ENCODE measurements around the gene NFATC3. TPM values are rescaled to one million over a fixed set of nuclear protein-coding genes. Genes with fewer than 3 reads are reported as not detected.

The NFATC3 gene
- total RNA-seq, 1 experiment from 2014 or later, result 33.0 TPM

DNA sequence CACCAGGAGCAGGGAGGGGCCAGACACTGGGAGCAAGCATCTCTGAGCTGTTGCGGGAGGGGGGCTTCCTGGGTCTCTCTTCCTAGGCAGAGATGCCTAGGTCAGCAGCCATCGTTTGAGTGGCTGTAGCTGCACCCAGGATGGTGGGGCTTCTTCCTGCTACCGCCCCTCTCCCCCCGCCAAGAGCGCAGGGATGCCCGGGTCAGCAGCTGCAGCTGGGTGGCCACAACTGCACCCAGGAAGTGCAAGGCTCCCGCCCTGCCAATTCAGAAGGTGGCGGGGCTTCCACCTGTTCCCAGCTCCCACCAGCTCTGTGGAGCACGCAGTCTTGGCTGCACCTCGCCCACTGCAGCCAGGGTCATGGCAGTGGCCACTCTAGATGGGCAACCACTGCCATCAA, 103.0 kb downstream of the NFATC3 start:
- H3K4ac ChIP-seq (ENCODE audit: low read depth, low read length), result no peak overlapping the region
- H3K79me2 ChIP-seq (ENCODE audit: insufficient read depth, low read length), result no peaks in the 10 kb centered on the region
- no peak overlapping the region for H2BK12ac ChIP-seq (ENCODE audit: insufficient read length, low read depth, low read length)
- no peak overlapping the region for H2AK5ac ChIP-seq (ENCODE audit: insufficient read length, low read length)
- H4K91ac ChIP-seq (ENCODE audit: insufficient read length, low read depth, low read length), result no peak overlapping the region
- H3K56ac ChIP-seq (ENCODE audit: insufficient read length, low read depth, low read length), result no peak overlapping the region
- no peaks in the 10 kb centered on the region for H3K9me3 ChIP-seq (ENCODE audit: control insufficient read depth, low read depth, low read length)
- no peak overlapping the region for H3K4me2 ChIP-seq (ENCODE audit: insufficient read depth, insufficient read length, low read length)
- TF ChIP-seq, protein P1, sequence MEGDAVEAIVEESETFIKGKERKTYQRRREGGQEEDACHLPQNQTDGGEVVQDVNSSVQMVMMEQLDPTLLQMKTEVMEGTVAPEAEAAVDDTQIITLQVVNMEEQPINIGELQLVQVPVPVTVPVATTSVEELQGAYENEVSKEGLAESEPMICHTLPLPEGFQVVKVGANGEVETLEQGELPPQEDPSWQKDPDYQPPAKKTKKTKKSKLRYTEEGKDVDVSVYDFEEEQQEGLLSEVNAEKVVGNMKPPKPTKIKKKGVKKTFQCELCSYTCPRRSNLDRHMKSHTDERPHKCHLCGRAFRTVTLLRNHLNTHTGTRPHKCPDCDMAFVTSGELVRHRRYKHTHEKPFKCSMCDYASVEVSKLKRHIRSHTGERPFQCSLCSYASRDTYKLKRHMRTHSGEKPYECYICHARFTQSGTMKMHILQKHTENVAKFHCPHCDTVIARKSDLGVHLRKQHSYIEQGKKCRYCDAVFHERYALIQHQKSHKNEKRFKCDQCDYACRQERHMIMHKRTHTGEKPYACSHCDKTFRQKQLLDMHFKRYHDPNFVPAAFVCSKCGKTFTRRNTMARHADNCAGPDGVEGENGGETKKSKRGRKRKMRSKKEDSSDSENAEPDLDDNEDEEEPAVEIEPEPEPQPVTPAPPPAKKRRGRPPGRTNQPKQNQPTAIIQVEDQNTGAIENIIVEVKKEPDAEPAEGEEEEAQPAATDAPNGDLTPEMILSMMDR (conservative IDR thresholded peaks at IDR 0.05), result no peak
- peaks cover 41 to 47% (median 46%) of the 10 kb centered on the region in 3 experiments for H3K36me3 Mint-ChIP-seq (ENCODE audit: insufficient read depth in 1 of 3, low read depth in 3 of 3)
- H3K27me3 ChIP-seq (ENCODE audit: insufficient read depth, low read length), result no peaks in the 10 kb centered on the region
- no peak overlapping the region for H2BK5ac ChIP-seq (ENCODE audit: insufficient read length, low read length)
- H3K27ac Mint-ChIP-seq, result no peak overlapping the region
- no peaks in the 10 kb centered on the region for H3K23me2 ChIP-seq (ENCODE audit: insufficient read length, low read depth, low read length, poor library complexity, severe bottlenecking)
- H4K5ac ChIP-seq (ENCODE audit: insufficient read length, low read depth, low read length), result no peak overlapping the region
- H2BK120ac ChIP-seq (ENCODE audit: low read depth, low read length, poor library complexity, severe bottlenecking), result no peak overlapping the region
- H3K14ac ChIP-seq (ENCODE audit: insufficient read depth, low read length), result no peak overlapping the region
- no peak overlapping the region for H3K9ac ChIP-seq (ENCODE audit: extremely low read depth, insufficient read length, low read length)
- no peaks in the 10 kb centered on the region for H4K20me1 ChIP-seq (ENCODE audit: control insufficient read depth, insufficient read depth, insufficient read length)
- H3K27me3 Mint-ChIP-seq (ENCODE audit: low read depth), result no peaks in the 10 kb centered on the region
- no peaks in the 10 kb centered on the region for H3K4me1 Mint-ChIP-seq
- no peak overlapping the region for H3K4me3 Mint-ChIP-seq
- DNase-seq, result no peak
- H3K18ac ChIP-seq (ENCODE audit: insufficient read length, low read depth, low read length), result no peak overlapping the region
- H2BK15ac ChIP-seq (ENCODE audit: low read depth, low read length), result no peak overlapping the region
- peaks cover 2 to 4% of the 10 kb centered on the region in 2 experiments; a peak in 2 of 5 replicates for H3K9me3 Mint-ChIP-seq
- no peak overlapping the region for H4K8ac ChIP-seq (replicated peaks; ENCODE audit: insufficient read length, low read depth, low read length)
- H2AFZ ChIP-seq (ENCODE audit: low read length), result no peak overlapping the region
- no peaks in the 10 kb centered on the region for H3K79me1 ChIP-seq (ENCODE audit: insufficient read depth, low read depth, low read length, poor library complexity, severe bottlenecking)
- WGBS (ENCODE audit: extremely low coverage, insufficient read length, low lambda C conversion rate), result no CpG with 5 or more reads among the region's 10 CpGs
- no peak overlapping the region for H3K23ac ChIP-seq (ENCODE audit: insufficient read length, low read depth, low read length)
- no peak overlapping the region for H3K27ac ChIP-seq (ENCODE audit: insufficient read length, low read depth, low read length)
- H3K4me1 ChIP-seq (ENCODE audit: insufficient read depth, low read length), result no peaks in the 10 kb centered on the region
- no peak overlapping the region for H2BK20ac ChIP-seq (ENCODE audit: low read depth, low read length, poor library complexity, severe bottlenecking)
- no peak overlapping the region for H3T11ph ChIP-seq (ENCODE audit: low read length)
